NCI-H460 (cell line): ENCODE measurements around the gene SOX21. TPM values are rescaled to one million over a fixed set of nuclear protein-coding genes. Genes with fewer than 3 reads are reported as not detected.

ENCODE experiments used
- DNase-seq: peaks from one replicate; pipeline ENCODE4 v3.0.0-alpha.2; 2016; ENCODE audit warnings: low read depth; ENCODE audit errors: extremely low read depth
- total RNA-seq: library from RNA; depleted of rRNA; stranded (reverse); fragments of >200 nt; shearing (Covaris generic); gene quantifications from 2 replicates; pipeline ENCODE4 v1.2.3, GENCODE V29; 2014

SOX21 gene
- total RNA-seq, 1 experiment from 2014 or later: not detected

DNA sequence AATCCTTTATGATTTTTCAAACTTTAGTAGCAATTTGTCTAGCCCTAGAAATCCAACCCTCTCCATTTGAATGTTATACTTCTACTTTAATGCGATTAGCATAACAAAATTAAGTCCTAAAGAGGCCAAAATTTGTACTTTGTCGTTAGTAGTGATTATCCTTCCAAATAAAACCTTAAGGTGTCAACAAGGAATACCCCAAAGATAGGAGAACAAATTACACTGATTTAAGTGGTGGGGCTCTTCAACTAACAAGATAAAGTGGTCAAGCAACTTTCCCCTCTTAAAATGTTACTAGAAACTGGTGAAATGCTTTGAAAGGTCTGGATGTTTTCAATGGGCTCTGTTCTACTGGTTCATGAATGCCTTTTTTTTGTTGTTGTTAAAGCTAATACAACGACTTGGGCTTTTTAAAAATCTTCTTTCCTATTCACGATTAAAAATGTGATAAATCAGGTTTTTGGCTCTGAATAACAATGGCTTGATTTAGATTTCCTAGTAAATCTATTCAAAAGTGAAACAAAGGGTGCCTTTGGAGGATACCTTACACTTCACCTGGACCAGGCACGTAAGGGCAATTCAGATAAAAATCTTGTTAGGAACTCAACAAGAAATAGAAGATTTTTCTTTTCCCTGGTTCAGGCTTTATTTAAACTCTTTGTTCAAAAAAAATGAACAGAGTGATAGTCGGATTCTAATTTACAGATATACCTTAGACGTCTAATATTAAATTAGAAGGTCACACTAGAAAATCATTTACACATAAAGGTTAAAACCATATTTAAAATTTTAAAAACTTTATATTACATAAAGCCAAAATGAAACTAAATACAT, 3.1 kb downstream of the SOX21 start:
- DNase-seq: no peak

DNA sequence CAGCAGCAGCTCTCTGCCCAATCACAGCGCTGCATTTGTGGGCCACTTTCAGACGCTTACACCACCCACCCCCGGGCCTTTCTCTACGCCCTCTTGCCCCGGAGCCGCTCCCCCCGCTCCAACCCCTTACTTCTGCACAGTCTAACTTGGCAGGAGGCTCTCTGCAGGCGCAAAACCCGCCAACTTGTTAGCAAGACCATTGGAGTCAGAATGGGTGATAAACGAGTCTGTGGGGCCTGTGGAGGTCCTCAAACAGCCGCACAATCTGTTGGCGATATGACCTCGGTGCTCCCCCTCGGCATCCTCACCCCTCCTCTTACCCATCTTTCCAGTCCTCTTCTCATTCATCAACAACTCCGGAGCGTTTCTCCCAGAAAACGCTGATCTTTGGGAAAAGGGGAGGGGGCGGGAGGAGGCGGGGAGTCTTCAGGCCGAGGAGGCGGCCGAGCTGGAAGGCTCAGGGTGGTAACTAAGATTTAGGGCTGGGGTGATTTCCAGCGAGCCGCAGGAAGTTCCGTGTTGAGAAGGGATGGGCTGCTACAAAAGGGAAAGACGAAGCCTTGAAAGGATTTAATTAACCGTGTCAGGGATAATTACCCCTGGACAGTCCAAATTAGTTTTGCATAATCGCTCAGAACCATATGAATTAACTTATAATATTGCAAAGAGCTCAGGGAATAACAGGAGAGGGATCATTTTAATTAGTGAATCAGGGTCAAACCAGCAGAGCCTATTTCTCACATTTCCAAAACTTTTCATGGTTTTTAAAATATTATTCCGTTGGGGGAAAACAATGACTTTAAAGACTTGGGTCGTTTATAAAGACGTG, 4.1 kb downstream of the SOX21 start:
- no peak for DNase-seq

DNA sequence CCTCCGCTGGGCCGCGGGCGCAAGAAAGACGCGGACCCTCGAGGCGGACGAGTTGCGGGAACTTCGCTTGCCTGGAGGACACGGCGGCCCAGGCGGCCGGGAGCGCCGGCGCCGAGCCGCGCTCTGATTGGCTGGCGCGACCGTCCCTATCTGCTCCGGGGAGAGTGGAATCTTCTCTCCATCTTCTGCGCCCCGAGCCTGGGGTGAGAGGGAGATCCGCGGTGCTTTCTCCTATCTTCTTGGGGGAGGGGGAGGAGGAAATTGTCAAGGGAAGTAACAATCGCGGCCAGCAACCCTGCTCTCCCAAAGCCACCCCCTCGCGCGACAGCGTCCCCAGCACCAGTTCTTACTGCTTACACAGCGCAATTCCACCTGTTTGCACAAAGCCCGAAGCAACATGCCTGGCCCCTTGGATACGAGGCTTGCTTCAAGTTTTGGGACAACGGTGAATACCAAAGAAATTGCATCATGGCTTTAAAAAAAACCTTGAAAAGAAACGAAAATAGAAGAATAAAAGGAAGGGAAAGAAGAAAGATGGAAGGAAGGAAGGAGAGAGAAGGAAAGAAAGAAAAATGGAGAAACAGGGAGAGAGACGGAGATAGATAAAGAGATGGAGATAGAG, 4.8 kb downstream of the SOX21 start:
- no peak for DNase-seq

DNA sequence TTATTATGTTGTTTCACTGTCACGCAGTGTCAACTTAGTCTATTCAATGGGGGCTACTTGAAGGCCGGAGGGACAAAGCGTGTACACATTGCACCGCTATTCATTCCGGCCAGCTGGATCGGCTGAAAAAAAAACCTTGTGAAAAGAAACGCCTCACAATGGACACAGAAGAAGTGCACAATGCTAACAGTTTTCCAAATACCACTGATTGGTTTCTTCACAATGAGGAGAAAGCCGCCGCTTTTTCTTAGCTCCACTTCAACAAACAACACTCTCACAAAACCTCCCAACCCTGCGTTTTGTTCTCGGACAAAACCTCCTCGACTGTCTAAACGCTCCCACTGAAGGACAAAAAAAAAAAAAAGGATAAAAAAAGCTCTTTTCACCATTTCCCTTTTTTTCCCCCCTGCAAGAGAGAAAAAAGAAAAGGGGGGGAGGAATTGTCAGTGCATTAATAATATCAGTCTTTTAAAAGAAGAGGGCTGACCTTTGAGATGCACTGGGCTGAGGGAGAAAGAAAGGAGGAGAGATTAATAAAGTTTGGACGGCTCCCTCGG, 5.4 kb downstream of the SOX21 start:
- no peak for DNase-seq

DNA sequence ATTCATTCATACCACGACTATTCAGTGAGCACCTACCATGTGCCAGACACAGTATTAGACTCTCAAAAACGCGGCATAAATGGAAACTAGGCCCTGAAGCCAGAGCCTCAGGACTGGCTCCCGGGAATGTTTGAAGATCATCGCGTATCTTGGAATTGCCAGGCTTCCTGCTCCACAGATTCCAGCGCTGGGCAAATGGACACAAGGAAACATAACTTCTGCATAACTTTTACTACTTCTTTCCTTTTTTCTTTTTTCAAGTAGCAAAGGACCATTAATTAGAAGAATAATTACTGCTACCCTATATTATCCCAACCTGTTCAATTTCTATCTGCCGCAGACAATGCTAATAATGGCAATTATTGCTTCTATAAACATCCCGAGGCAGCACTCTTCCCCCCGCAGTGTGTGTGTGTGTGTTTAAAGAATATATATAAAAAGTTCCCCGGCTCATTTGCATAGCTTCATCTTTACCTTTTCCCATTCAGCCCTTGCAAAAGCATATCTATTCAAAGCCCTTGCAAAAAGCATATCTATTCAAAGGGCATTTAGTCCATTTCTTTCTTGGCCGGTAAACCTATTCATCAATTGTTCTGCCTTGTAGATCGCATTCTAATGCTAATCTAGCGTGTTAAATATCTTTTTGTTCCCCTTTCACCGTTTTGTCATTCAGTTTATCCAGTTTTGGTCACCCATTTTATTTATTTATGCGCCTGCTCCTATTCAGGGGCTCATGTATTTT, 6.1 kb downstream of the SOX21 start:
- no peak for DNase-seq

DNA sequence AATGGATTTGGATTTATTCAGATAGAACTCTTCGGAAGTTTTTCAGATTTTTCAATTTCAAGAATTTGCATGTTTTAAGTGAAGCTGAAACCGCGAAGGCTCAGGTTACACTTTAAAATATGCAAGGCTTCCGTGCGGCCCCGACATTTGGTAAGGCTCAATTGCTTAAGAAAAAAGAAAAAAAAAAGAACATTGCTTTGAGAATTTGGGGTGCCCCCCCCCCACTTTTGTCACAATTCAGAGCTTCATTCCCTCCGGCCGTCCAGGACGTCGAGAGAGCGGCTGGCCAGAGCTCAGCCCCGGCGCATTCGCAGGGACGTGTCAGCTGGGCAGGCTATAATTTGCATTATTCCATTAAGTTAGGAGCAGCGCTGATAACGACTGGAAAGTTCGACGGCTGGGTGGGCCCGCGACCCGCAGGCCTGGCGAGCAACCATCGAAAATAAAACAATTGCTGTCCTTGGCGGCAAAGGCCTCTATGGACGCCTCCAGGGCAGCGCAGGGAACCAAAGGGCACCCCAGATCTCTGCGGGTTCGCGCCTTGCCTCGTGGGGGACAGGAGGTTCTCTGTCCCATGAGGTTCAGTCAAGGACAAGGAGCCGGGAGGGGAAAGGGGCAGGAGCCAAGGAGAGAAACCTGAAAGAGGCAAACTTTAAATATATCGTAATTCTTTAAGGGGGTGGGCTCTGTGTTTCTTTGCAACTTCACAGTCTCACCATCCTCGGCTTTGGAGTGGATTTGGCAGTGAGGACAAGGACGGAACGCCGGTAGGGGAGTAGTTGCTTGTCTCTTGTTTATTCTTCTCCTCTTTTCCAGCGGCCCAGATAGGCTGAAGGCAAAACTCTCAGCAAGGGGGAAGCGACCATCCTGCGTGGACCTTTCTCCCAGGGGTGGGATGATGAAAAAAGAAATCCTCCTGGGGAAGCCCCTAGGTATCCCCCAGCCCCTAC, 7.0 kb downstream of the SOX21 start:
- DNase-seq: no peak

DNA sequence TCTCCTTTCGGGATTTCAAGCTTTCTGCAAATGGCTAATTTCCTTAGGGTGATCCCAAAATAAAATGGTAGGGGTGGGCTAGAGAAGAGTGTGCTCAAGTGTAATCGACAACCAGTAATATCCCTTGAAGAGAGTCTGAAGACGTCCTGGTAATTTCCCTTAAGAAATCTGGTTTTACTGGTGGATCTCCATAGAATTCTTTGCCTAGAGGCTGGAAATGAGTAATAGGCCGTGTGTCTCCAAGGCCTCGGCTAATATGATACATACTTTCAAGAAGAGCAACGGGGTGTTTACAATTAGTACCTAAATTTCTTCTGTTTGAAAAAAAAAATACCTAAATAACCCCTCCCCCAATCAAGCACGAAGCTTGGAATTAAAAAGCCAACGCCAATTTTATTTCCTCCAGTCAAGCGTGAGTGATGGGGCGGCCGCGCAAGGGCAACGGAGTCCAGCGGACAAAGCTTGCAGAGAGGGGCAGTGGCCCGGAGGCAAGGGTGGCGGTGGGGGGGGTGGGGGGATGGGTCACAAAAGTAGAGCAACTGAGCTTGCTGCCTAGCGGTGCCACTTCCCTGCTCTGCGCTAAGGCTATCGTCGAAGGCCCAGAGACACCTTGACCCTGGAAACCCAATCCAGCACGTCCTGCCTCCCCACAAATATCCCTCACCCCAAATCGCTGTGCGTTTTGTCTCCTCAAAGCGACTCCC, 7.8 kb downstream of the SOX21 start:
- no peak for DNase-seq

DNA sequence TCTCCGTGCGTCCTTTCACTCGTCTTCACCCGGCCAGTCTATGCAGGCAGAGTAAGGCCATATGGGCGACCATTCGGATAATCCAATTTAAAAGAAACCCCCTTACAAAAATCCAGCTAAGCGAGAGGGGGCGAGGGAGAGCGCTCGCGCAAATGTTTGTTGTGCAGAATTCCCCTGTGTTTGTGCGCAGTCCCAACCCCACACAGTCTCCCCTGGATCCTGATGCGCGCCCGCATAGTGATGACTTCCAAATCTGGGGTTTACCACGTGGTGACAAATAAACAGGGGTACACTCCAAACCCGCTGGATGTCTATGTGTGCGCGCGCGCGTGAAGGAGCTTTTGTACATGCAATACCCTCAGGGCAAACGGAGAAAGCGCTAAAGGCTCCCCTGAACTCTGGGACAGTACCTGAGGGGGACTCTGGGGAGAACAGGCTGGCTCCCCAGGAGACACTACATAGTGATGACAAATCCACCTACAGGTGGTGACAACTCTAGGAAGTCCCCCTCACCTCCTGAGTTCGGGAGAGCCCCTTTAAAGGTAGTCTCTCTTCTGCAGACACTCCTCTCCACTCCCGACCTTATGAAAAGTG, 8.5 kb downstream of the SOX21 start:
- DNase-seq: no peak

DNA sequence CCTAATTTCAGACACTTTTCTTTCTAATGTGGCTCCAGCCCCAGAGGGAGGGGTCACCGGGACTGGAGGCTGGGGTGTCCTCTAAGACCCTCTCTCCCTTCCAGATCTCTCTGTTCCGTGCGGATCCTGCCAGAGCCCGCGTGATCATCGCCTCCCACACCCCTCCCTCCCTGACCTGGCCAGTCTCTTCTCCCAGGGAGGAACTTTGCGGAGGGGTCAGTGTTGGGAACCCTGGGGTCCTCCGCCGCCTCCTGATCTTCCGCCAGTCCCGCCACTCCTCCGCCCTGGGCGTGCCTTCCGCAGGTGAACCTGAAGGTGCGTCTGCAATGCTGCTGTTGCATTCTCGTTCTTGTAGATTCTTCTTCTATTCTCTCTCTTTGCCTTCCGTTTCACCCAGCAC, 9.1 kb downstream of the SOX21 start:
- DNase-seq: no peak

DNA sequence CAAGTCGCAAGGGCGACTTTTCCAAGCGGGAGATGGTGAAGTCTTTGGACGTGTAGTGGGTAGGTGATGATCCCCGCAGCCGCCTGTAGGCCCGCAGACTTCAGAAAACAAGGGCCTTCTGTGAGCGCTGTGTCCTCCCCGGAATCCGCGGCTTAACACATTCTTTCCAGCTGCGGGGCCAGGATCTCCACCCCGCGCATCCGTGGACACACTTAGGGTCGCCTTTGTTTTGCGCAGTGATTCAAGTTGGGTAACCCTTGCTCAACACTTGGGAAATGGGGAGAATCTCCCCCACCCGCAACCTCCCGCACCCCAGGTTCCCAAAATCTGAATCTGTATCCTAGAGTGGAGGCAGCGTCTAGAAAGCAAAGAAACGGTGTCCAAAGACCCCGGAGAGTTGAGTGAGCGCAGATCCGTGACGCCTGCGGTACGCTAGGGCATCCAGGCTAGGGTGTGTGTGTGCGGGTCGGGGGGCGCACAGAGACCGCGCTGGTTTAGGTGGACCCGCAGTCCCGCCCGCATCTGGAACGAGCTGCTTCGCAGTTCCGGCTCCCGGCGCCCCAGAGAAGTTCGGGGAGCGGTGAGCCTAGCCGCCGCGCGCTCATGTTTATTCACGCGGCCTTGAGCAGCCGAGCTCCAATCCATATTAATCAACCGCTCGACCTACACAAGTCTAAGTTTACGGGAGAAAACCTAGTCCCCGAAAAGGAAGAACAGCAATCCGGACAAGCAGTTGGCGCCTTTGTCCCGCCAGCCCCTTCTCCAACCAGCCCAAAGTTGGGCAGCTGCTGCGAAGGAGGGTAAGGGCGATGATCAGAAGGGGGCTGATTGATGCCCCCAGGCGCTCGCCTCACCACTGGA, 9.9 kb downstream of the SOX21 start:
- DNase-seq: no peak

DNA sequence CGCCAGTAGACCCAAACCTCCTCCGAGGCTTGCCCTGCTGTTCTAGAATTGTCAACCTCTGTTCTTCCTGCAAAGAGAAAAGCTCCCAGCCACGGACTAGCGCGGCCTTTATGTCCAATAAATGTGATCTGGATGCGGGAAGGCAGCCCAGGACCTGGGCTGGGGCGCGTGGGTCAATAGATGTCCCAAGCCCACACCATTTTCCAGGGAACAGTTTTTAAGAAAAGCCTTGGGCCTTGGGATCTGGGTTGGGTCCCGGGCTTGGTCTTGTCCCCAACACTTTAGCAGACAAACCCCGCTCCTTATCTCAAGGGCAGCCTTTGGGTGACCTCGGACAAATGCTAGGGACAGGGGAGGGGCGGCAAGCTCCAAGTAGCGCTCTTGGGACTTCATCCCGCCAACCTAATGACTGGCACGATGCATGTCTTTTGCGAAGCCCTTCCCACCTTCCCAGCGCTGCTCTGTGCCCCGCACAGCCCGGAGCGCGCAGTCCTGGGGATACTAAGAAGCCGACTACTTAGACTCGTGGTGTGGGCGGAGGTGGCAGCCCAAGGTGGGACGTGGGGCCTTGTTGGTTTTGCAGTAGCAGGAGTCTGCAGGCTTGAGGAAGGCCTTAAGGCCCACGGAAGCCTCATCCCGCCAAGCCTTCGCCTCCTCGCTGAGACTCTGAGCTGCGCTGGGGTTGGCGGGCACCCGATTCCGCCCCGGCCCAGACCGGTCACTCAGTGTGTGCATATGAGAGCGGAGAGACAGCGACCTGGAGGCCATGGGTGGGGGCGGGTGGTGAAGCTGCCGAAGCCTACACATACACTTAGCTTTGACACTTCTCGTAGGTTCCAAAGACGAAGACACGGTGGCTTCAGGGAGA, 10.8 kb downstream of the SOX21 start:
- no peak for DNase-seq

DNA sequence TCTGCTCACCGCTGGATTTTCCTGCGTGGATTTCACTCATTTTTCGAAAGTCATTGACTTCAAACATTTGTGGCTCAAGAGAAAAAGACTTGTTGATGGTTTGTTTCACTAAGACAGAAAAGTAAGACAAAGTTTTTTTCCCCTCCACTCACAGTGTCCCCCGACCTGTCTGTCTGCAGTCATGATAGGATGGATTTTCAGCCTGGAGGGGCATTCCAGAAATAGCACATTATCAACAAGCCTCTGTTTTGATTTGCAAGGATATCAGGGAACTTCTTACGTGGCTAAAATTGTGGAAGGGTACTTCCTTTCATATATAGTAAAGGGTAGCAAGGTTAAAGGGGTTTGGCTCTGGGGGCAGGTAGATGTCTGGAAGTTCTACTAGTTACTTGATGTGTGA, 11.8 kb downstream of the SOX21 start:
- no peak for DNase-seq

DNA sequence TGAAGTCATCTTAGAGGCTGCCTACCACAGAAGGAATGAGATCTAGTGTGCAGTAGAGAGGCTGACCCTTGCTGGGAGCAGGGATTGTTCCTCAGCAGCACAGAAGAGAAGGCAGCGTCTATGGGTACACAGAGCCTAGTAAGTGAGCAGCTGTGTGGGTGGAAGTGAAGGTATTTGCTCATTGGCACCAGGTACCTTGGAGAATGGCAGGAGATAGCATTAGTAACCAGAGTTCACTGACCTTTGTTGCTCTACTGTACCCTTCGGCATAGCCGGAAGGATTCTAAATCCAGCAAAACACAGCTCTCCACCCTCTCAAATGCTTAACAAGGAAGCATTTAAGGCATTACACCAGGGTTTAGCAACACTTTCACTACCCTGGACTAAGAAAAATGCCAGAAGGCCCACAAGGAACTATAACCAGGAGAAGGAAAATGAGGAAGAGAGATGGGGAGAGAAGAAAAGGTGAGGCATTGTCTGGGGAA, 12.3 kb downstream of the SOX21 start:
- DNase-seq: no peak

DNA sequence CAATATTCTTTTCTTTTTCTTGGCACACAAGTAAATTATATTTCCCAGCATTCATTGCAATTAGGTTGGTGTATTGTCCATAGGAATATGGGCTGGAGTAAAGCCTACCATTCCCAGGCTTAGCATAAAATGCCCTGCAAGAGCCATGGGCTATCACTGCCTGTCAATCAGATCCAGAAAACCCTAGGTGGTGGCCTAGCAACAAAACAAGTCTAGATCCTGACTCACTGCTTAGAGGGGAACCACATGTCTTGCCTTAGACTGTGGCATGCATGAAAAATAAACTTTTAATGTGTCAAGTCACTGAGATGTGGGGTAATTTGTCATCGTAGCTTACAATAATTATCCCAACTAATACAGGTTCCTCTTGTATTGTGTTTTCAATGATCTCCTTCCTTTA, 16.2 kb downstream of the SOX21 start:
- no peak for DNase-seq

DNA sequence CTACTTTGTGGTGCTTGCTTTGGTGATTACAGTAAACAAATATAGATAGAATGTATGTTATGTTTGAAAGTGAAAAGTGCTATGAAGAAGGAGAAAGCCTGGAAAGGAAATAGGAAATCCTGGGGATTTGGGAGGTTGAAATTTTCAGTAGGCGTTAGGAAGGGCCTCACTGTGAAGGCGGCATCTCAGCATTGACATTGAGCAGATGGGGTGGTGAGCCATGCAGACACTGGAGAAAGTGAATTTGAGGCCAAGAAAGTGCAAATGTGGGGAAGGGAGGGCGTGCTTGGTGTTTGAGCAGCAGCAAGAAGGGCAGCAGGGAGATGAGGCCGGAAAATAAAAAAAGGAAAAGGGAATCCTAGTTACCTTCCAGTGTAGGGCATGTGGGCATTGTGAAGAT, 20.3 kb downstream of the SOX21 start:
- DNase-seq: no peak

DNA sequence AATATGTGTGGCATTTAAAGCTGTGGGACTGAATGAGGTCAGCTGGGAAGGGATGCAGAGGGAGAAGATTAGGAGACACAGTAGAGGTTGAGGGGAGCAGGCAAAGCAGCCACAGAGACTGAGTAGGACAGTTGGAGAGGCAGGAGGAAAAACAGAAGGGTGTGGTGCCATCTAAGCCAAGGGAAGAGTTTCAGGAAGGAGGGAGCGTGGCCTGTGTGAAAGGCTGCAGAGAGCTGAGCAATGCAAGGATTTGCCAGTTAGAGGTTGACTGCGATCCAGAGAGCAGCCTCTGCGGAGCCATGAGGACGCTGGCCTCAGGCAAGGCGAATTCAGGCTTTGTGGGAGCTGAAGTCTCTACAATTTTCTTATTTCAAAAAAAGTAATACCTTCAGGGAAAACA, 28.9 kb downstream of the SOX21 start:
- DNase-seq: no peak
